MG63 (cell line): ENCODE measurements around the gene ARHGEF17. TPM values are rescaled to one million over a fixed set of nuclear protein-coding genes. Genes with fewer than 3 reads are reported as not detected.

Experiments
- DNase-seq: peaks from one replicate; pipeline ENCODE4 v3.0.0-alpha.2; 2020
- H3K27me3 ChIP-seq: fragments of 250-450 bp; sonication (Bioruptor Pico); 2 replicates; pipeline ENCODE4 v1.5.1; 2020; ENCODE audit warnings: mild to moderate bottlenecking, moderate library complexity
- H3K36me3 ChIP-seq: fragments of 250-450 bp; sonication (Bioruptor Pico); 2 replicates; pipeline ENCODE4 v1.5.1; 2020; ENCODE audit warnings: mild to moderate bottlenecking, moderate library complexity
- H3K4me3 ChIP-seq: fragments of 250-450 bp; sonication (Bioruptor Pico); 2 replicates; pipeline ENCODE4 v1.5.1; 2020; ENCODE audit warnings: mild to moderate bottlenecking, moderate library complexity
- H3K9me3 ChIP-seq: fragments of 250-450 bp; sonication (Bioruptor Pico); 2 replicates; pipeline ENCODE4 v1.5.1; 2020; ENCODE audit warnings: mild to moderate bottlenecking, moderate library complexity
- total RNA-seq: library from RNA; depleted of rRNA; stranded (reverse); fragments of >200 nt; shearing (Covaris generic); gene quantifications from 2 replicates; pipeline ENCODE4 v1.2.3, GENCODE V29; 2014; ENCODE audit warnings: low replicate concordance

Gene ARHGEF17
- total RNA-seq, 1 experiment from 2014 or later, result 10.9 TPM

DNA sequence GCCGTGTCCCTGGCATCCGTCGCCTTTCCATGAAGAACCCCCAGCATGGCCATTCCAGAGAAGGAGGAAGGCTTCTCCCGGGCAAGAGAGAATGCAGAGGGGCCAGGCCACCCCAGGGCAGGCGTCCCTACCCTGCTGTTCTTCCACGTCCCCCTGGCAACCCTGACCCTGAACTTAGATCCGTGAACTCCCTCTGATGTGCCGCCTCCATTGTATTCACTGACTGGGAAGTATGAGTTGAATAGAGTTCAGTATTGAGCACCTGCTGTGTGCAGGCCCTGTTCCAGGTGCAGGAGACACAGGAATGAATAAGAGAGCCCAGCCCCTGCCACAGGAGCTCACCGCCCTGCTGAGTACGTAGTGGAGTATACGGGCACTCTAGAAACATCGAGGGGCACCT, 39.0 kb downstream of the ARHGEF17 start:
- Histone ChIP-seq H3K27me3 (no peaks in the 10 kb centered on the region), H3K9me3 (no peaks in the 10 kb centered on the region), H3K36me3 (peaks cover 2% of the 10 kb centered on the region; the same call in 1 of the 2 replicates), H3K4me3 (no peak overlapping the region)
- no peak for DNase-seq

DNA sequence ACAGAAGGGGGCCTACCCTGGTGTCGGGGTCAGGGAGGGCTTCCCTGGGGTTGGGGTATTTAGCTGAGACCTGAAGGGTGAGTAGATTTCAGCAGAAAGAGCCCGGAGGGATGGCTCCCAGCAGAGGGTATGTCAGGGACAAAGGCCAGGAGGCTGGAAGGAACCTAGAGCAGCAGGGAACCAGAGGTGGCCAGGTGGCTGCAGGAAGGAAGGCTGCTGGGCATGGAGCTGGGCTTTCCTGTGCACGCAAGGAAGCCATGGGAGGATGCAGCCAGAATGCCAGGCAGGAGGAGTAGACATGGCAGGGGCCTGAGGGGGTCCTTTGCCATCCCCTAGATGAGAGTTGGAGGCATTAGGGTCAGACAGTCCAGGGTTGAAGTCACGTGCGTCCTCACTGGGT, 40.8 kb downstream of the ARHGEF17 start:
- Histone ChIP-seq H3K27me3 (no peaks in the 10 kb centered on the region), H3K9me3 (no peaks in the 10 kb centered on the region), H3K36me3 (peaks cover 9% of the 10 kb centered on the region; the same call in 1 of the 2 replicates), H3K4me3 (no peak overlapping the region)
- DNase-seq, result no peak

DNA sequence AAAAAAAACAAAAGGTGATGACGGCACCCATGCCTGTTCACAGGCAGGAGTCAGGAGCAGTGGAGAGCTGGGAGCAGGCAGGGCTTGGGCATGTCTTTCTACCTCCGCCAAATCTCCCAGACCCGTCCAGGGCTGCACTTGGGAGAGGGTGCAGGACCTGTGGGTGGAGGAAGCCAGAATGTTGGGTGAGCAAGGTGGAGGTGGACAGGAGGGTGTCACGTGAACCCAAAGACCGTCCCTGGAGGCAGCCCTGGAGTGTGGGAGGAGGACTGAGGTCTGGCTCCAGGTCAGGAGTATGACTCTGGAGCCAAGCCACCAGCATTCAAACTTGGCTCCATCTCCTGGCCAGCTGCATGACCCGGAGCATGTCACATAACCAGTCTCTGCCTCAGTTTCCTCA, 41.6 kb downstream of the ARHGEF17 start:
- Histone ChIP-seq H3K27me3 (no peaks in the 10 kb centered on the region), H3K36me3 (peaks cover 9% of the 10 kb centered on the region; the same call in 1 of the 2 replicates), H3K9me3 (no peaks in the 10 kb centered on the region), H3K4me3 (no peak overlapping the region)
- DNase-seq, result no peak

DNA sequence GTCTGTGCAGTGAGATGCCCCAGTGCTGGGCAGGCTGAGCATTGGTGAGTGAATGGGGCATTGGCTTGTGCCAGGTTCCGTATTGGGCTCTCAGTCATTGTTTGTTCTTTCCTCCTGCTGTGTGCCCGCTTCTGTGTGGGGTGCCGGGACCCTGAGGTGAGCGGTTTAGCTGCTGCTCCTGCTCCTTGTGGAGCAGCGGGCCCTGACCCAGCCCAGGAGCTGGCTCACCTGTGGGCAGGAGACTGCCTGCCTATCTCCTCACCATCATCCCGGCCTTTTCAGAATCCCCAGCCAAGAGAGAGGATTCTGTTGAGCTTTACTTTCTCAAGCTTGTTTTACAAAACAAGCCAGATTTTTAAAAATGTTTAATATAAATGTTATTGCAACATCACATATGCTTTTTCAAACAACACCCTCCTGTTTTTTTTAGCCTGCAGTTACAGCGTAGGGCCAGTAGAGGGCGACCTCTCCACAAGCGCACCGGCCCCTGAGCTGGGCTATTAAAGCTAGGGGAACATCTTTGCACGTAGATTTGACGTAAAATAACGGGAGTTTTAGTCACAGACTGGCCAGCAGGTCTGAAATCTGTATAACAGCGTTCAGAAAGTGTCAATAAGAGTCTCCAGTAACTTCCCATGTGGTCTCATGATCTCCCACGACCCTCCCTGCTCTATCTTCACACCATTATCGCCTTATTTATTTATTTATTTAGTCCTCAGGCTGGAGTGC, 43.0 kb downstream of the ARHGEF17 start:
- Histone ChIP-seq H3K27me3 (no peaks in the 10 kb centered on the region), H3K9me3 (no peaks in the 10 kb centered on the region), H3K36me3 (peaks cover 9% of the 10 kb centered on the region; the same call in 1 of the 2 replicates), H3K4me3 (no peak overlapping the region)
- DNase-seq, result peak; percentile 28

DNA sequence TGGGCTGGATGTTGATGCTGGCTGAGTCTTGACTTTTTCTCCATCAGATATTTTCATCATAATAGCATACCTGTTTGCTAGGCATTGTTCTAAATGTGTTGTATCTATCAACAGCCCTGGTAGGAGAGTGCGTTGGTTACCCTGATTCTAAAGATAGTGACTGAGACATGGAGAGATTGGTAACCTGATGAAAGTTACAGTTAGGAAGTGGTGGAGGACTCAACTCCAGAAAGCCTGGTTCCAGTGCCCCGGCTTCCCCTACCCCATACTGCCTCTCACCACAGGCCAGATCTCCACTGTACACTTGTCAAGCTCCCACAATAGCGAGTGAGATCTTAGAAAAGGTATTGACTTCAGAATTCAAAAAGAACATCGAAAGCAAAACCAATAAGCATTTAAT, 45.3 kb downstream of the ARHGEF17 start:
- H3K36me3 ChIP-seq, result peaks cover 12% of the 10 kb centered on the region
- no peaks in the 10 kb centered on the region for H3K9me3 ChIP-seq
- H3K4me3 ChIP-seq, result no peak overlapping the region
- DNase-seq, result no peak
- H3K27me3 ChIP-seq, result no peaks in the 10 kb centered on the region

DNA sequence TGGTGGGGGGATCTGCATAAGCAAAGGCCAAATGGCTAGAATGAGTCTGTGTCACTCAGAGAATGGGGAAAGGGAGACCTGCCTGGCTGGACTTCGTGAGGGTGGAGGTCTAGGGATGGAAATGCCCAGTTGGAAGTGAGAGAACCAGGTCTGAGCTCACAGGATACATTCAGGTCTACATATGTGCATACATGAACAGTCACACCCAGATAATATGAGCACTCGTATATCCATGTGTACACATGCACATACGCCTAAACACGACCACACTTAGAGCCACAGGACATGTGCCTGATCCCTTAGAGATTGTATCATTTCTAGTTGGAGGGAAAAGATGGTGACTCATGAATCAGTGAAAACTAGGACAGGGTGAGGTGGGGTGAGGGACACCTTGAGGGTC, 47.0 kb downstream of the ARHGEF17 start:
- Histone ChIP-seq H3K4me3 (no peak overlapping the region), H3K9me3 (no peaks in the 10 kb centered on the region), H3K36me3 (peaks cover 15% of the 10 kb centered on the region), H3K27me3 (no peaks in the 10 kb centered on the region)
- no peak for DNase-seq

DNA sequence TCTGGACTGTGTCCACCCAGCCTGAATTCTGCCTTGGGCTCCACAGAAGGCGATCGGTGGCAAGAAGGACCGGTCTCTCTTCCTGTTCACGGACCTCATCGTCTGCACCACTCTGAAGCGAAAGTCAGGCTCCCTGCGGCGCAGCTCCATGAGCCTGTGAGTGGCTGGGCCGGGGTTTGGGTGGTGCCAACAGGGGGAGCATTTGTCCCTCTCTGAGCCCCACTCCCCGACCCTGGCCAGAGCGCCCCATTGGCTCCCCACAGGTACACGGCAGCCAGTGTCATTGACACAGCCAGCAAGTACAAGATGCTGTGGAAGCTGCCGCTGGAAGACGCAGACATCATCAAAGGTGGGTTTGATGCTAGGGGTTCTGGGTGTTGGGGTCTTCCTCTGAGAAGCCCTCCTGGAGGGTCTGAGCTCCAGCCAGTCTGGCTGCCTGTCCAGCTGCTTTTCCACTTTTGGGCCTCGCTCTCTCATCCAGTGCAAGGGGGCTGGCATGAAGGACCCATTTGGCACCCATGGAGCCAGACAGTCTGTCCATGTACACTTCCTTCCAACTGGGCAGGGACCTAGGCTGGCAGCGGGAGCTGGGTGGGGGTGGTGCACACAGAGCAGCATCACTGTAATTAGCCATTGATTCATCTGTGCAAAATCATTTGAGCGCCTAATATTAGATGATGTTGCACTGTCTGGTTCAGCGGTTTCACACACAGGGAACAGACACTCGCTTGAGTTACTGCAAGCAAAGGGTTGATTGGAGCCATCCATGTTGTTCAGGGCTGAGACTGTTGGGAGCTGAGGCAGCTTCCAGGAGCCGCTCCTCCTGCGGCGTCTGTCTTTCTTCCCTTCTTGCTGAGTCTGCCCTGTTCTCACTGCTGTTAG, 49.1 kb downstream of the ARHGEF17 start:
- Histone ChIP-seq H3K27me3 (no peaks in the 10 kb centered on the region), H3K9me3 (no peaks in the 10 kb centered on the region), H3K4me3 (no peak overlapping the region), H3K36me3 (peaks cover 30% of the 10 kb centered on the region)
- DNase-seq, result no peak

DNA sequence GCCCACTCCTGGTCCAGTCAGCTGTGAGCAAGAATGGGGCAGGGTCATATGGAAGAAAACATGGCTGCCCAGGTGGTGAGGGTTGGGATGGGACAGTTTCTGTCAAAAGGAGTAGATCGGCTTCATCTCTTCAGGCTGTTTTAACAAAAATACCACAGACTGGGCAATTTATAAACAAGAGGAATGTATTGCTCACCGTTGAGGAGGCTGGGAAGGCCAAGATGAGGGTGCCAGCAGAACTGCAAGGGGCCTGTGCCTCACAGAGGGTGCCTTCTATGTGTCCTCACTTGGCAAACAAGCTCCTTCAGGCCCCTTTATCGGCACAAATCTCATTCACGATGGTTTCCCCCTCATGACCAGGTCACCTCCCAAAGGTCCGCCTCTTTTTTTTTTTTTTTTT, 50.0 kb downstream of the ARHGEF17 start:
- Histone ChIP-seq H3K27me3 (no peaks in the 10 kb centered on the region), H3K36me3 (peaks cover 30% of the 10 kb centered on the region), H3K9me3 (no peaks in the 10 kb centered on the region), H3K4me3 (no peak overlapping the region)
- DNase-seq, result no peak

DNA sequence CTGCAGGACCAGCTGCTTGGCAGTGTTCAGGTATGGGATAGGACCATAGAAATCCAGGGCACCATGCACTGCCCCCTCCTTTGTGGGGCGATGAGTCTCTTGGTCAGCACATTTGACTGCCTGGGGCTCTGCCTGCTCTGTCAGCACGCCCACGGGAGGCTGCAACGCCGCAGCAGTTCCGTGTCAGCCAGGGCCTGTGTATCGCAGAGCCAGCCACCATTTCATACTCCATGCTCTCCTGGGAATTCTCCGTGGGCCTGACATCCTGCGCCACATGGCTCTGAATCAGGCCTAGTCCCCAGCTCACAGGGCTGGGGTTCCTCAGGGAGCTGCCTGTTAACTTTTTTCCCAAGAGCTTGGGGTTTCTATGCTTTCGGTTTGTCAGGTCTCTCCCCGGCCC, 51.3 kb downstream of the ARHGEF17 start:
- Histone ChIP-seq H3K9me3 (no peaks in the 10 kb centered on the region), H3K27me3 (no peaks in the 10 kb centered on the region), H3K36me3 (peaks cover 24% of the 10 kb centered on the region), H3K4me3 (no peak overlapping the region)
- no peak for DNase-seq

DNA sequence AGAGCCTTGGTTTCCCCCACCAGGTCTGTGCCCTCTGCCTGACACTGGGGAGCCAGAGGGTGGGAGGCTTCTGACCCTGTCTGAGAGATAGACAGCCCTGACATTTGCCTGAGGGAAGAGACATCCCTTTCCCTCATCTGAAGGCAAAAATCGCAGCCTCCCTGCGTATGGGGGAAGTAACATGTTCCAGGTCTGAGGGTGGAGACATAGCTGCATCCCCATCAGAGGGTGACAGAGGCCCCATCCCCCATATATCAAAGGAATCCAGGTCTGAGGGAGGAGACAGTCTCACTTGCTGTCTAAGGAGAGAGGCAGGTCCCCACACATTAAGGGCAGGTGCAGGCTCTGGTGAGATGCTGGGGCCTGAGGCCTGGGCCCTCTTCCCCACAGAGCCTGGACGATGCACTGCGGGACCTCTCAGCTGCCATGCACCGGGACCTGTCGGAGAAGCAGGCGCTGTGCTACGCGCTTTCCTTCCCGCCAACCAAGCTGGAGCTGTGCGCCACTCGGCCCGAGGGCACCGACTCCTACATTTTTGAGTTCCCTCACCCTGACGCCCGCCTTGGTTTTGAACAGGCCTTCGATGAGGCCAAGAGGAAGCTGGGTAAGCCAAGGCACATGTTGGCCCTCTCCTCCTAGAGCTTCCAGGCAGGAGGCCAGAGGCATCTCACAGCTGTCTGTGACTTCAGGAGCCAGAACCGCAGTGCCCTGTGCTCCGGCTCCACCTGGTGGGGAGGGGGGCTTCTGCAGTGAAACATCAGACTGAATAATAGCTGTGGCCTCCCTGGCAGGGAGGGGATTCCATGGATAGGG, 52.1 kb downstream of the ARHGEF17 start:
- Histone ChIP-seq H3K27me3 (no peaks in the 10 kb centered on the region), H3K9me3 (no peaks in the 10 kb centered on the region), H3K36me3 (peaks cover 27% of the 10 kb centered on the region), H3K4me3 (no peak overlapping the region)
- peak; percentile 57 for DNase-seq

DNA sequence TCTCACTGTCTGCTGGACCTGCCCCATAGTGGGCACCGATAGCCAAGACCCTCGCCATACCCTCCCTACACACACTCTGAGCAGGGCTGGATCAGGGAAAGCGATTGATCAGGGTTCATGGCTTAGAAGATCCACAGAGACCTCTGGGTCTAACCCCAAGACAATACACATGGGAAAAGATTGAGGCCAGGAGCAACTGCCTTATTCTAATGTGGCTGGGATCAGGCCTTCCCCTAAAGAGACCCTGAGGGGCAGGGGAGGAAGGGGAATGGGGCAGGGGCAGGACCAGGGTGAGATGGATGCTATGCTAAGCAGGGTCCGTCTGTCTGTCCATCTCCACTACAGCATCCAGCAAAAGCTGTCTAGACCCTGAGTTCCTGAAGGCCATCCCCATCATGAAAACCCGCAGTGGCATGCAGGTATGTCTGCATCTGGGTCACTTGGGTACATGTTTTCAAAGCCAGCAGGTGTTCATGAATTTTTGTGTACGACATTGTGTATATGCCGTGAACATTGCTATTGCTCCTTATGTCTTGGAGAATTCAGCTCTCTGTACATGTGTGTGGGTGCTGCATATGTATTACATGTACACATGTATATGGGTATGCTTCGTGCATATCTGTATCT, 52.8 kb downstream of the ARHGEF17 start:
- Histone ChIP-seq H3K4me3 (no peak overlapping the region), H3K36me3 (peaks cover 34% of the 10 kb centered on the region), H3K9me3 (no peaks in the 10 kb centered on the region), H3K27me3 (no peaks in the 10 kb centered on the region)
- DNase-seq, result no peak

DNA sequence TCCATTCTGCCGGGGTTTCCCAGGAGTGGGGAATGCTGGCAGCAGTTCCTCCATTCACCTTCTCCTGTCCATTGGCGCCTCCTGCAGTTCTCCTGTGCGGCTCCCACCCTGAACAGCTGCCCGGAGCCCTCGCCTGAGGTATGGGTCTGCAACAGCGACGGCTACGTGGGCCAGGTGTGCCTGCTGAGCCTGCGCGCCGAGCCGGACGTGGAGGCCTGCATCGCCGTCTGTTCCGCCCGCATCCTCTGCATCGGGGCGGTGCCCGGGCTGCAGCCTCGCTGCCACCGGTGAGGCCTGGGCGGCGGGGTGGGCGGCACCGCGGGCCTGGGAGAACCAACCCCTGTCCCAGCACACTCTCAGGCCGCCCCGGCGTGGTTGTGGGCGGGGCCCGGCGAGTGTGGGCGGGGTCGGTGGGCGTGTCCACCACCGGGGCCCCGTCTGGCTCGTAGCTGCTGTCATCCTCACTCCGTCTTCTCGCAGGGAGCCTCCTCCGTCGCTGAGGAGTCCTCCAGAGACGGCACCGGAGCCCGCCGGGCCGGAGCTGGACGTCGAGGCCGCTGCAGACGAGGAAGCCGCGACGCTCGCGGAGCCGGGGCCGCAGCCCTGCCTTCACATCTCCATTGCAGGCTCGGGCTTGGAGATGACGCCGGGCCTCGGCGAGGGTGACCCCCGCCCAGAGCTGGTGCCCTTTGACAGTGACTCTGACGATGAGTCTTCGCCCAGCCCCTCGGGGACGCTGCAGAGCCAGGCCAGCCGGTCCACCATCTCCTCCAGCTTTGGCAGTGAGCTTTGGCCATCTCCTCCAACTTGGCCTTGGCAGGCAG, 54.1 kb downstream of the ARHGEF17 start:
- Histone ChIP-seq H3K4me3 (no peak overlapping the region), H3K9me3 (no peaks in the 10 kb centered on the region), H3K27me3 (no peaks in the 10 kb centered on the region), H3K36me3 (peaks cover 41% of the 10 kb centered on the region)
- DNase-seq, result no peak

DNA sequence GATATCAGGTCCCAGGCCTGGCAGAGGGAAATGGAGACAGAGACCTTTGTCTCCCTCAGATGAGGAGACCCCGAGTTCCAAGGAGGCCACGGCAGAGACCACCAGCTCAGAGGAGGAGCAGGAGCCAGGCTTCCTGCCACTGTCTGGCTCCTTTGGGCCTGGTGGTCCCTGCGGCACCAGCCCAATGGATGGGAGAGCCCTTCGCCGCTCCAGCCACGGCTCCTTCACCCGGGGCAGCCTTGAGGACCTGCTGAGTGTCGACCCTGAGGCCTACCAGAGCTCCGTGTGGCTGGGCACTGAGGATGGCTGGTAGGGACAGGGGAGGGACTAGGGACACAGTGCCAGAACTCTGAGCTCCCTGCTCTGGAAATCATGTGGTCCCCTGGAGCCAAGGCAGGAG, 55.1 kb downstream of the ARHGEF17 start:
- Histone ChIP-seq H3K36me3 (peaks cover 38% of the 10 kb centered on the region), H3K27me3 (no peaks in the 10 kb centered on the region), H3K4me3 (no peak overlapping the region), H3K9me3 (no peaks in the 10 kb centered on the region)
- no peak for DNase-seq

DNA sequence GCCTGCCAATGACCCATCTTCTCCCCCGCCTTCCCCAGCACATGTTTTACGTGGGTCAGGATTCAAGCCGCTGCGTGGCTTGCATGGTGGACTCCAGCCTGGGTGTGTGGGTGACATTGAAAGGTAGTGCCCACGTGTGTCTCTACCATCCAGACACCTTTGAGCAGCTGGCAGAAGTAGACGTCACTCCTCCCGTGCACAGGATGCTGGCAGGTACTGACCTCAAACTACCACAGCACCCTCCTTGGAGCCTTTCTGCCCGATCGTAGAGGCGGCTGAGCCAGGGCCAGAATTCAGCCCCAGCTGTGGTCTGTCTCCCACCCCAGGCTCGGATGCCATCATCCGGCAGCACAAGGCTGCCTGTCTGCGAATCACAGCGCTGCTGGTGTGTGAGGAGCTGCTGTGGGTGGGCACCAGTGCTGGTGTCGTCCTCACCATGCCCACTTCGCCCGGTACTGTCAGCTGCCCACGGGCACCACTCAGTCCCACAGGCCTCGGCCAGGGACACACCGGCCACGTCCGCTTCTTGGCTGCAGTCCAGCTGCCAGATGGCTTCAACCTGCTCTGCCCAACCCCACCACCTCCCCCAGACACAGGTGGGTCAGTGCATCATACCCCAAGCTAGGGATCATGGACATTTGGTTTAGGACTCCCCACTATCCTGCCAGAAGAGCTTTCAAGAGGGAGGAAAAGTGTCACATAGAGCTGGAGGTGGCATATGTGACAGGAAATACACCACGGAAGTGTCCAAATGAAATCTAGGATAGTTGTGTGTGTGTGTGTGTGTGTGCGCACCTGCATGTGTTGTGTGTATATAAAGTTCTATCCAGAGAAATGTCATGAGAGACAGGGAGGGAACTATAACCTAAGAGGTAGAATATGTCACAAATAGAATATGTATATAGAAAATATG, 57.5 kb downstream of the ARHGEF17 start:
- H3K4me3 ChIP-seq, result no peak overlapping the region
- H3K27me3 ChIP-seq, result no peaks in the 10 kb centered on the region
- H3K36me3 ChIP-seq, result peaks cover 29% of the 10 kb centered on the region
- DNase-seq, result no peak
- no peaks in the 10 kb centered on the region for H3K9me3 ChIP-seq

DNA sequence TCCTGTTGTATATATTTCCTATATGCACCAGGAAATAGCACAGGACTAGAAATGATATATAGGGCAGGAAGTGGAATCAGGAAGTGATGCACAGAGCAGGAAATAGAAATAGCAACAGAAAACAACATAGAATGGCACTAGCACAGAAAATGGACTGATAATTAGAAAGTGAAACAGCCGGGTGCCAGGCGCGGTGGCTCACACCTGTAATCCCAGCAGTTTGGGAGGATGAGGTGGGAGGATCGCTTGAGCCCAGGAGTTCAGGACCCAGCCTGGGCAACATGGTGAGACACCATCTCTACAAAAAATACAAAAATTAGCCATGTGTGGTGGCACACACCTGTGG, 58.2 kb downstream of the ARHGEF17 start:
- DNase-seq, result no peak
- Histone ChIP-seq H3K27me3 (no peaks in the 10 kb centered on the region), H3K36me3 (peaks cover 23% of the 10 kb centered on the region), H3K4me3 (no peak overlapping the region), H3K9me3 (no peaks in the 10 kb centered on the region)
